Muscle of arm (tissue), 12 donors: ENCODE data around the gene ENTPD6. TPM values are rescaled to one million over a fixed set of nuclear protein-coding genes. Genes with fewer than 3 reads are reported as not detected.
"Not testable (repeated sequence)": the region's sequence is repeated elsewhere in the genome, so short reads cannot be mapped to it uniquely, and the experiment has no call there.

Experiments used
- DNase-seq: peaks from one replicate; pipeline ENCODE4 v3.0.0-alpha.2; 2013
- polyA plus RNA-seq, 12 donors: library from polyadenylated mRNA; unstranded; fragments of 120-200 nt; gene quantifications; one replicate each; pipeline ENCODE4 v1.2.1, GENCODE V29; 2013; ENCODE audit not compliant: insufficient read length in 12 of 12

Gene ENTPD6
- polyA plus RNA-seq, 12 donors, result 25.2 to 73.1 (median 31.2) TPM; not detected in 1

DNA sequence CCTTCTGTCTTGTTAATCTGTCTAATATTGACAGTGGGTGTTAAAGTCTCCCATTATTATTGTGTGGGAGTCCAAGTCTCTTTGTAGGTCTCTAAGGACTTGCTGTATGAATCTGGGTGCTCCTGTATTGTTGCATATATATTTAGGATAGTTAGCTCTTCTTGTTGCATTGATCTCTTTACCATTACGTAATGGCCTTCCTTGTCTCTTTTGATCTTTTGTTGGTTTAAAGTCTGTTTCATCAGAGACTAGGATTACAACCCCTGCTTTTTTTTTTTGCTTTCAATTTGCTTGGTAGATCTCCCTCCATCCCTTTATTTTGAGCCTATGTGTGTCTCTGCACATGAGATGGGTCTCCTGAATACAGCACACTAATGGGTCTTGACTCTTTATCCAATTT, 11.1 kb upstream of the ENTPD6 start:
- DNase-seq, result not testable (repeated sequence)

DNA sequence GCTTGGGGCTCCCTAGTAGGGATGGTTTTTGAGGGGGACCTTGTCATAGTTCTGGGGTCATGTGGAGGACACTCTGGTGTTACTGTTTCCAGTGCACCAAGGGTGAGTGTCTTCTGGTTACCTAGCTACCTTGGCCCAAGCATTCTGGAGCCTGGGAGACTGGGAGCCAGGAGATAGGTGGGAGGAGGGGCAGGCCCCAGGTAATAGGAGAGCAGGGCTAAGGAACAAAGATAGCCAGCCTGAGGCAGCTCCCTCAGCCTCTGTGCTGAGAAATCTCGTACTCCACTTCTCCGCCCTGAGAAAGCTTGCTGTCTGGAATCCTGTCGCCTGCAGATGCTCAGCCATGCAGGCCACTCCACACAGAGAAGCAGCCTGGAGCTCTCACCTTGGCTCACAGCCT, 8.3 kb upstream of the ENTPD6 start:
- DNase-seq, result no peak

DNA sequence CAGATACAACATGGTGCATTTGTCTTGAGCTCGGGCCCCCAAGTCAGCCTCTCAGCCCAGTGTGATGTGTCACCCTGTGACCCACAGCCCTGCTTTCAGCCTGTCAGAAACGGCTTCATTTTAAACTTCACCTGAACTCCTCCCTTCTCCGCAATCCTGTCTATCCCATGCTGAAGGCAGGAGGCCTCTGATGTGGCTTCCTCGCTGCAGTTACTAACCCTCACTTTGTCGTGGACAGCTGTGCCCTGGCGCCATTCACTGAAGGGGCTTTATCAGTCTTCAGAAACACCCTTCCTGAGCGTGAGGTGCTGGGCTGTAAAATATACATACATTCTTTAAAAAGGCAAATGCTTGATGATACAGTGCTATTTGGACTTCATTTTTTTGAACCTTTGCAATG, 7.9 kb upstream of the ENTPD6 start:
- DNase-seq, result no peak

DNA sequence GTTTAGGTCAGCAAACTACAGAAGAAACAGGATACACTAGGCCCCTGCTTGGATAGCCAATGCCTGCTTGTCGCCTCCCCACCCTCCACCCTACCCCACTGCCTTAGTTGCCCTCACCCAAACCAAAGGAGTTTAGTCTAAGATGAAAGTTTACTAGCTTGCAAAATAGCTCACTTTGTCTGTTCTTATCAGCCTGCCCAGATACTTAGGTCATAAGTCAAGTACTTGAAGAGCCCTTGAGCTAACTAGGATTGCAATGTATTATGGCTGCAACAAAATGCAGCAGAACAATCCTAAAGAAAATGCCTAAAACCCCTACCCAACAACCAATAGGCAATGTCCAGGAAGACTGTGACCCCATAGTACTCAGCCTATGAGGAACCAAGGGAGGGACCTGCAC, 7.3 kb upstream of the ENTPD6 start:
- DNase-seq, result no peak

DNA sequence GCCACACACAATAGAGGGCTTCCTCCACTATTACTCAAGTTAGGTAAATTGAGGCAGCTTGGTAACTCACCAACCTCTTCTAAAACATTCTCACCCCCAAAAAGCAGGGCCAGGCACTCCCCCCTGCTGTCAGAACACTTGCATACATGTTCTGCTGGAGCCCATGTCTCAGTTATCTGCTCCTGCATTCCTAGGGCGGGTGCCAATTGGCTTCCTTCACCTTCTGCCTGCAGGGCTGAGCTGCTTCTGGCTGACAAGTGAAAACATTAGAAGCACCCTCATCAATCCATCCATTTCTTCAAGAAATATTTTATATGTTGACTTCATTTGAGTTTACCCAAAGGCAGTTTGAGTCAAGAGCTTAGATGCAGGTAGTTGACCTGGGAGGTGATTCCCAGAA, 4.5 kb upstream of the ENTPD6 start:
- no peak for DNase-seq

DNA sequence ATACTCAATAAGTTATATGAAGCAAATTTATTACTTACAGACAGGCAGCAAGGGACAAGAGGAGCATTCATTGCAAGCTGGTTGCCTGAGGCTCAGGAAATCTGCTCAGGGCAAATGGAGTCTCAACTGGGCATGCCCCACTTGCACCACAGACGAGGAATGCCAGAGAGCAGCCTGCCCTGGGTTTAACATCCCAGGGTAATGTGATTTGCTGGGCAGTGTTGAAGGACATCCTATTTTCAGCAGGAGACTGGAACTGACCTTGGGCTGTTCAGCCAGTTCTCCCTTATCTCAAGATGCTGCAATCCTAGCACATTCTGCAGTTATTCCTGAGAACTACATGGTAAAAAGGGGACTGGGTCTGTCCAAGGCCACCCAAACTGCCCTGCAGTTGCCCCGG, 3.8 kb upstream of the ENTPD6 start:
- no peak for DNase-seq

DNA sequence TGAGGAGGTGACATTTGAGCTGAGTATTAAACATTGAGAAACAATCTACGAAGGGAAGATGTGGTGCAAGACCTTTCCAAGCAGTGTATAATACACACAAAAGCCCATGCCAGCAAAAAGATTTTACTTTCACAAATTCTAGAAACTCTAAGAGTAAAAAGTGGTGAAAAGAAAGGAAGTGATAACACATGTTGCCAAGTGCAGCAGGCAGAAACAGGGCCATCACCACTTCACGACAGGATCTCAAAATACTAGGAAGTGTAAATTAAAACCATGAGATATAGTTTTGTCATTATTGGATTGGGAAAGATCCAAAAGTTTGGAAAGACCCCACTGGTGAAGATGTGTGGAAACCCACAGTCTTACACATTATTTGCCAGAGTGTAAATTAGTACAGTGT, 1.7 kb upstream of the ENTPD6 start:
- no peak for DNase-seq

DNA sequence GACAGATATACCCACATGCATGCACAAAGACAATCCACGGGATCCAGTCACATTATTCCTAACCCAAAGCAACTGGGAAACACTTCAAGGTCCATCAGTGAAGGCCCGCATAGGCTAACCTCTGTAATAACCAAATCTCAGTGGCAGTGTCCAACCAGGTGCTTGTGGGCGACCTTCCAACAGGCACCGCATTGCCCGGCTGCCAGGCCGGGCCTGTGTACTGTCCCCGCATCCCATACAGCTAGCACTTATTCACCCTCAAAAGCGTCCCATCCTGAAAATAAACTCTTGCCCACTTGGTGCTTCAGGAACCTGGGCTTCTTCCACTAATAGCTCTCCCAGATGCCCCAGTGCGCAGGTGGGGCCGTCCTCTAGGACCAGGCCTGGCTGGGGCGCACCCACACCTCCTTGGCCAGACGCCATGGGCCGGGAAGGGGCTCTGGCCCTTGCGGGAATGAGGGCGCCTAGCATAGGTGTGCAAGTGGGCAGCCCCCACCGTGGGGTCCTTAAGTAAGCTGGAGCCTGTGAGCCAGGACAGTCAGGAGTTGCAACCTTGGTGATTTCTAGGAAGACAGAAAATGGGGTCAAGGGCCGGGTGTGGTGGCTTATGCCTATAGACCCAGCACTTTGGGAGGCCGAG, 1.1 kb upstream of the ENTPD6 start:
- DNase-seq, result no peak

DNA sequence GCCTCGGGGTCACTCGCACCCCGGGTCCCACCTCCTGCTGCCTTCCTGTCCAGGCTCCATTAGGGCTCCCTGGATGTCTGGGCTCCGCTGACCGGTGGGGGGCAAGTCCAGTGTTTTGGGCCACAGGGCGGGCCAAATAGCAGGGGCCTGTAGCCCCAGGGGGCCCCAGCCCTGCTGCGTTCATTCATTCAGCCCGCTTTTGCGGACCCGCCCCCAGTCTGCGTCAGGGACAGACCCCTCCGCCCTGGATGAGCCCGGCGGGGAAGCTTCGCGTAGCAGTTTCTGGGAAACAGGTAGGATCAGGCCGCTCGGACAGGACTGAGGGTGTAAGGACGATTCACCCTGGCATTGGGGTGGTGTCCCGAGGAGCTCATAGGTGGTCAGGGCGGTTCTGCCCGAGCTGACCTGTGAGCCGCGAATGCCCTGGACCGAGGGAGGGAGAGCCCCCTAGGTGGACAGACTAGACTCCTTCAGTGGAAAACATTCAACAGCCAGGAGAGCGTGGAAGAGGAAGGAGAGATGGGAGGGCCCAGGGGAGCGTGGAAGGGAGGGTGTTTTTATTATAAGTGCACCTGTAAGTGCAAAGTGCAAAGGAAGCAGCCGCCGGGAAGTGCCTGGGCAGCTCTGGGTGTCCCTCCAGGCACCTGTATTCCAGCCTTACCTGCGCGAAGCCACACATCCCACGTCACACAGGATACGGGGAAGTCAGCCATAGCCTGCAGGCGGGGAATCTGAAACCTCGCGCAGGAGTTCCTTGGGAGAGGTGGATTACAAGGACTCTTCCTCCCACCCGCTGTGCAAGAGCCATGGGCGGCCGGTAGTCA, 662 bp downstream of the ENTPD6 start:
- peak; percentile 43 for DNase-seq

DNA sequence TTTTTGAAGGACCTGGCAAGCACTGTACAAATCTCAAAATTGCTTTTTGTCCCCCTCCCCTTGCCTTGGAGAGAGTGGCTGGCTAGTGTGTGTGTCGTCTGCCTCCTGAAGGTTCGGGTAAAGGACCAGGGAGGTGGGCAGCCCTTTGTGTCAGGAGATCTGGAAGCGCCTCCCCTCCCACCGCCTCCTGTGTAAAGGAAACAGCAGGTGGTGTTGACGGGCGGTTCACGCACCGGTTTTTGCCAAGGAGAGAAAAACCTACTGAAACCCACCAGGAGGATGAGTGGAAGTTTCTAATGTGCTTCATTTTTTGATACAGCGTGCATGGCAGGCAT, 1.2 kb downstream of the ENTPD6 start:
- no peak for DNase-seq

DNA sequence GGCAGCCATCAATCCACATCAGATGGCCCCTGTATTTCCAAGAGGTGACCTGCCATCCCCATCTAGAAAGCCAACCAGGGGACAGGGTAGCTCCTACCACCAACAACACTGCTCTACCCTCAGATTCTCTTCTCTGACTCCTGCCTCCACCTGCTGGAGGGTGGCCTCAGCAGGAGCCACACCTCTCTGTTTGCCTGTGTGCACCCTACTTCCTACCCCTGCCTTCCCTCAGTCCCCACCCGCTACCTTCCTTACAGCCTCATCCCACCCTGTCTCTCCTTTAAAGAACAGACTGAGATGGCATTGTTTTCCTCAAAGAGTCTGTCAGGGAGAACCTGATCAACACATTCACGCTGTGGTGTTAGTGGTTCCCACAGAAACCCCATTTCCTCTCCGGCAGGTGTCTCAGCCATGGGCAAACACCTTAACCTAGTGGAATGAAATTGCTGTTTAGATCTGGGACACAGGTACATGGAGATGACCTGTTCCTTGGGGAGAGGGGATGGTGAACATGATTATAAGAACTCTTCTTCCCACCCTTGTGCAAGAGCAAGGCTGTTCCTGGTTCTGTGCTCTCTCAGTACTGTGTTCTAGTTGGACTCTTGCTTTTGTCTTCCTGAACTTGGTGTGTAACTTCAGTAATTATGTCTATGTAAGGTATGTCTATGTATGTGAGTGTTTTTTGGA, 1.8 kb downstream of the ENTPD6 start:
- no peak for DNase-seq

DNA sequence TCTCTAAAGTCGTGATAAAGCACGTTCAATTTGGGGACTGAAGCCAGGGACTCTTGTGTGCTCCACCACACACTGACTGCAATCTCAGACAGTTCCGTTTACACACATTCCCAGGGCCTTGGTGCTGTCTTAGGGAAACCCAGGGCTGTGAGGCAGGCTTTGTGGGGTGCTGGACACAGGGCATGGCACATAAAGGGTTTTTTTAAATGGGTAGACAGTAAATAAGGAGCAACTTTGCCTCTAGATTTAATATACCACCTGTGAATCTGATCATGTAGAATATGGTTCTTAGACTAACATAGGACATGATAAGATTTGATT, 2.3 kb downstream of the ENTPD6 start:
- no peak for DNase-seq

DNA sequence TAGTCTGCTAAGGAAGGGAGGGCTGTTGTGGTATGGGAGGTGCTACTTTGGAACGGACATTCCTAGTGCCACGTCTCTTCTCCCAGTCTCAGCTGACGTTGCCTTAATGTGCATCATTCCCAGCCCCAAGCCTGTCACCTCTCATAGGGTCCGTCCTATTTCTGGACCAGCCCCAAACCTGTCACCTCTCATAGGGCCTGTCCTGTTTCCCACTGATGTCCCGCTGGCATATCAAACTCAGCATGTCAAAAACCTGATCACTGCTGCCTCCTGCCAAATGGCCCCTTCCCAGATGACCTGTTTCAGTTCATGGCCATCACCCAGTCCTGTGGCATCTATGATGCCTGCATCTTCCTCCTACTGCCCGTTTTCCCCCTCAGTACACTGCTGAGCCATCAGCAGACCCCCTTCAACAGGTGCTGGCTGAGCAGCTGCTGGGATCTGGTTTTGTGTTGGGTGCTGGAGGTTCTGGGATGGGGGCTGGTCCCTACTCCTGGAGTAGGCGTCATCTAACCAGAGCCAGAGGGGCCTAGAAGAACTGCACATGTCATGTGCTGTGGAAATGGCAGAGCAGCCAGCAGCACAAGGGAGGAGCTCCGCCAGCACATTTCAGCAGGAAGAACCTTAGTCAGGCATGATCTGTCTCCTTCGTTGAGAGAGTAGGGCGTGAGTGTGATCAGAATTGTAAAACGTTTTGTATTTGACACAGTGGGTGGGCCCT, 3.3 kb downstream of the ENTPD6 start:
- DNase-seq, result no peak

DNA sequence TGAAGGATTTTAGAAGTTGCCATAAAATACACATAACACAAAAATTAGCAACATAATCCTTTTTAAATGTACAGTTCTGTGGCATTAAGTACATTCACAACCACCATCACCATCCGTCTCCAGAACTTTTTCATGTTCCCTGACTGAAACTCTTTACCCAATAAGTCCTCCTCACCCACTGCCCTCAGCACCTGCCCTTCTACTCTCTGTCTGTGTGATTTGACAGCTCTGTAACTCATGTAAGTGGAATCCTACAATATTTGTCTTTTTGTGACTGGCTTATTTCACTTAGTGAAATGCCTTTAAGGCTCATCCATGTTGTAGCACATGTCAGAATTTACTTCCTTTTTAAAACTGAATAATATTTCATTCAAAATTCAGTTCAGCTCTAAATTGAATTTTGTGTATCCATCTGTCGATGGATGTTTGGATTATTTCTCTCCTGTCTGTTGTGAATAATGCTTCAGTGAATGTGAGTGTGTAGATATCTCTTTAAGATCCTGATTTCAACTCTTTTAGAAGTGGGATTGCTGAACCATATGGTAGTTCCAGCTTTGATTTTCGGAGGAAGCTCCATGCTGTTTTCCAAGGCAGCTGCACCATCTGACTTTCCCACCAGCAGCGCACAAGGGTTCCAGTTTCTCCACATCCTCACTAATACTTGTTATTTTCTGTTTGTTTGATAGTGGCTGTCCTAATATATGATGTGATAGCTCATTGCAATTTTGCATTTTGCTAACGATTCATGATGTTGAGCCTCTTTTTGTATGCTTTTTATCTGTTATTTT, 4.2 kb downstream of the ENTPD6 start:
- no peak for DNase-seq

DNA sequence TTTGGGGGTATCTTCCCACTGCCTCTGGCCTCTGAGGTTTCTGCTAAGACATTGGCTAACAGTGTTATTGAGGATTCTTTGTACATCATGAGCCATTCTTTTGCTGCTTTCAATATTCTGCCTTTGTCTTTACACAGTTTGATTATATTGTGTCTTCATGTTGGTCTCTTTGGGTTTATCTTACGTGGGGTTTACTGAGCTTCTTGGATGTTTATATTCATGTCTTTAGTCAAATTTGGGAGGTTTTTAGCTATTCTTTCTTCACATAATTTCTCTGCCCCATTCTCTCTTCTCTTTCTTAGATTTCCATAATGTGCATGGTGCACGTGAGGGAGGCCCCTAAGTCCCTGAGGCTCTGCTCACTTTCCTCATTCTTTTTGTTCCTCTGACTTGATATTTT, 7.6 kb downstream of the ENTPD6 start:
- DNase-seq, result no peak

DNA sequence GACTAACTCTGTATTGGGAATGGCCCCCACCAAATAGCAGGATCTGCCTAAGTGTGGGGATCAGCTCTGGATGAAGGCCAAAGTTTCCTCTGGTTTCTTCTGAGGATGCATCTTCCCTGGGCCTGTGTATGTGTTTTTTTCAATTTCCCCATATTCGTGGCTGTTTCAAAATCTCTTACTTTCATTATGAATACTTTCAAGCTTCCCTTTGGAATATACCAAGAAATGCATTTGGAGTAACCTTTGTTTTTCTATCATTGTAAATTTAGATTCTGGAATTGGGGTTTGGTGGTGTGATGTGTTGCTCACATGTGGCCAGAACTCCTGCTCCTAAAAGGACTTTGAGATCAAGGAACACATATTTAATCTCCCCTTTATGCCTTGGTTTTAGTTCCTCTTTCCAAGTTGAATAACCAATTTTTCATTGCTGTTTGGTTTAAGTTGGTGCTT, 8.4 kb downstream of the ENTPD6 start:
- no peak for DNase-seq

DNA sequence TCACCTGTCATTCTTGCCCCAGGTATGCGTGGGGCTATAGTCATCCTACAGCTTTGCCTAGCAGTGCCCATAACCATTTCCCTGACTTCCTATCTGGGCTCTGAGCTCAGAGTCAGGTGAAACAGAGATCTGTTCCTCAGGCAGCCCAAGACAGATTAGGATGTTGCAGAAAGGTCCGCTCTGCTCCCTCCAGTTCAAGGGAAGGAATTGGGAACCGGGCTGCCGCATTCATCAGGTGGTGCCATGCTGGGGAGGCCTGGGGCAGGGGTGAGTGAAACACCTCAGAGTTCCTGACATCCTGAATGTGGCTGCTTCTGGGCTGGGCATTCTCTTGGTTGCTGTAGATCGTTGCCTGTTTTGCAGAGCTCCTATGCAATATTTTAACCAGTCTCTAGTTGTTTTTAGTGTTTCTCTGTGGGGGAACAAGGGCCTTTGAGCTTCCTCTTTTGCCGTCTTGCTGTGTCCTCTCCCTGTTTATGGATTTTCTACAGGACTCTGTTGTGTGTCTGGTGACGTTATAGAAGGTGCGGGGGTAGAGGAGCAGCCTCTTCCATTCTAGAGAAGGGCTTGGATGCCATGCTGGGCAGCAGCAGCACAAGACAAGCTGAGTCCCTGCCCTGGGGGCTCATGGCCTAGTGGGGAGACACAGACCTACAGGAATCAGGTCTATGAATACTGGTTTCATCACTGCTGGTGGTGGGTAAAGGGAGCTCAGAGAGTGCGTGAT, 9.2 kb downstream of the ENTPD6 start:
- no peak for DNase-seq

DNA sequence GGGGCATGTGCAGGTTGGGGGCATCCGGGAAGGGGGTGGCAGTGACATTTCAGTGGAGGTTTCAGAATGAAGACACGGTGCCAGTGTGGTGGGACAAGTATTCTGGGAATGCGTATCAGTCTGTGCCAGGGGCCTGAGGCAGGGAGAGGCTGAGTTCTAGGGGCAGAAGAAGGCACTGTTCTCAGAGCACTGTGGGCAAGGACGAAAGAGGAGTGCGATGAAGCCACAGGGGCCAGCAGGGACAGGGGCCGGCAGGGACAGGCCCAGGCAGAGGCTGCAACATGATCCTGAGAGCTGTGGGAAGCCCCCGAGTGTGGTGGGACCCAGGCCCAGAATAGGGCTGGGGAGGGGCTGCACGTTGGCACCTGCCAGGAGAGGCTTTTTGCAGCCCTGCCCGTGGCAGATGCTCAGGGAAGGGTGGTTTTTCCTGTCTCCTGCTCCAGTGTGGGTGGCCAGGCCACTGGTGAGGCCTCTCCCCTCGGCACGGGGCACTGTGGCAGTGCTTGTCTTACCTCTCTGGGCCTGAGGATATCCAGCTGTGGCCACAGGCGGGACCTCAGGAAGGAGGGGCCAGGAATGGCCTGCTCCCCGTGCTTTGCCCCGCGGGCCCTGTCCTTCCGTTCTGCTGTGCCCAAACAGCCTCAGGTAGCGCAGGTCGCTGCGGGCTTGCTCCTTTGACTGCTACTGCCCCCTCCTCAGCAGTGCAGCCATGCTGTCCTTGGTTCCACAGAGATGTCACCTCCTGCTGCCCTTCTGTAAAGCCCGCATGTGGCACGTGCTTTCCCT, 10.0 kb downstream of the ENTPD6 start:
- no peak for DNase-seq

DNA sequence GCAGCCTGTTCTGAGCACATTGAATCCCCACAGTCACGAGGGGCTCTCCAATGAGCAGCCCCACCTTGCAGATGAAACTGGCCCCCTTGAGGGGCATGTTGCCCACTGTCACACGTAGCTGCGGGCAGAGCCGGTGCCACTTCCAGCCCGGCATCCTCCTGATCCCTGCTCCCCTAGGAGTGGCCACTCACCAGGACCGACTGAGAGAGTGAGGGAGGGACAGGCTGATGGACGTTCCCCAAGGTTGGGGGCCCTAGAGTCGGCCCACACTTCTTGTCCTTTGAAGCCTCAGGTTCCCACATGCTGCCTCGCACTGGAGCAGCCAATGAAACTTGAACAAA, 10.5 kb downstream of the ENTPD6 start:
- DNase-seq, result no peak

DNA sequence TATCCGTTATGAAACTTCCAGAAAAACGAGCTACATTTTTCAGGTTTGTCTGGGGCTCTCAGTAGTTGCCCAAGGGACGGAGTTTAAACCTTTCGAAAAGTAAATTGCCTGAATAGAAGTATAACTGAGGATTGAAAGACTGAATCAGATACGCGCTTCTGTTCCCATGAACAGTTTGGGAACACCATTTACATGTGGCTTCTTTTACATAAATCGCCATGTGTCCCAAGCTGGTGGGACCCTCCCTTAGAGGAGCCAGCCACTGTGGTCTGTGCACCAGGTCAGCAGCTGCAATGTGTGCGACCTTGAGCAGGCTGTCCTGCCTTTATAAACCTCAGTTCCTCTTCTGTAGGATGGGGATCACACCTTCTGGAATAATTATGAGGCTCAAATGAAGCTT, 11.0 kb downstream of the ENTPD6 start:
- no peak for DNase-seq
